ENCODE measurements around the gene IDE. TPM values are rescaled to one million over a fixed set of nuclear protein-coding genes. Genes with fewer than 3 reads are reported as not detected.

IDE gene
- total and polyA plus RNA-seq, 2 donors (not counting 3 experiments of a cell fraction or from before 2014, with no cell fraction given), result 10.7 to 52.6 TPM

- peaks cover 17% of the 10 kb centered on the region for H3K79me2 ChIP-seq (ENCODE audit: control insufficient read depth, insufficient read depth, low read length)
- FAIRE-seq (no peak), DNase-seq (ENCODE audit: low read depth, low spot score) (no peak)
- no peak overlapping the region for H2AFZ ChIP-seq (ENCODE audit: low read depth, low read length)
- BruUV-seq (replicated peaks), result no TSS peak
- TF ChIP-seq JUN (IDR thresholded peaks at IDR 0.05; ENCODE audit: borderline replicate concordance, insufficient read depth, insufficient read length, low read depth) (no peak), MAX (IDR thresholded peaks at IDR 0.05; ENCODE audit: insufficient read depth, insufficient read length) (no peak), GATA2 (IDR thresholded peaks at IDR 0.05; ENCODE audit: insufficient read depth, insufficient read length, low read depth, low read length) (no peak), FOS (IDR thresholded peaks at IDR 0.05; ENCODE audit: borderline replicate concordance, insufficient read depth, low read length) (no peak), EZH2 (IDR thresholded peaks at IDR 0.05; ENCODE audit: borderline replicate concordance, low read depth, low read length, severe bottlenecking) (no peak), CTCF (IDR thresholded peaks at IDR 0.05; ENCODE audit: extremely low read depth in 1 of 2, insufficient read depth in 1 of 2, low read depth in 1 of 2, low read length in 2 of 2) (no peak), POLR2A (IDR thresholded peaks at IDR 0.05; ENCODE audit: low read depth, low read length) (no peak), MYC (IDR thresholded peaks at IDR 0.05; ENCODE audit: low read depth, low read length) (no peak), POLR2AphosphoS5 (IDR thresholded peaks at IDR 0.05; ENCODE audit: insufficient read depth, low read depth, low read length) (no peak)
- H3K4me3 ChIP-seq (replicated peaks in 1 of 3; ENCODE audit: insufficient read depth in 1 of 3, low read depth in 1 of 3, low read length in 3 of 3), result no peak overlapping the region
- H3K4me1 ChIP-seq (ENCODE audit: control insufficient read depth, extremely low read depth, insufficient read depth, low read length), result no peaks in the 10 kb centered on the region
- no peaks in the 10 kb centered on the region for H4K20me1 ChIP-seq (replicated peaks; ENCODE audit: control insufficient read depth, extremely low read depth, insufficient read depth, low read length)
- H3K36me3 ChIP-seq (ENCODE audit: control insufficient read depth in 2 of 2, extremely low read depth in 1 of 2, insufficient read depth in 2 of 2, low read length in 2 of 2), result peaks cover 0 to 6% of the 10 kb centered on the region in 2 experiments
- no peaks in the 10 kb centered on the region for H3K27me3 ChIP-seq (ENCODE audit: control insufficient read depth in 2 of 2, insufficient read depth in 2 of 2, low read length in 2 of 2)
- no peak overlapping the region for H3K9ac ChIP-seq (replicated peaks; ENCODE audit: extremely low read depth, insufficient read depth, low read length)
- no peaks in the 10 kb centered on the region for H3K9me1 ChIP-seq (replicated peaks; ENCODE audit: control insufficient read depth, extremely low read depth, insufficient read depth, low read length)
- H3K9me3 ChIP-seq (replicated peaks; ENCODE audit: control insufficient read depth, insufficient read depth, low read length), result no peaks in the 10 kb centered on the region
- dilution Hi-C loops (cut with MboI; ENCODE audit: extremely low pct_ligation_motif_present, low sequenced_read_pairs) (no loop called here), intact Hi-C loops (cut with micrococcal nuclease) (no loop called here)
- no peak overlapping the region for H3K4me2 ChIP-seq (ENCODE audit: insufficient read depth, low read length)
- no peak overlapping the region for H3K27ac ChIP-seq (ENCODE audit: insufficient read depth, low read depth, low read length)
- POLR2A ChIA-PET, result no interaction called here
- CTCF ChIA-PET, result no interaction called here
Observed at GRCh38 chr10:92619368-92619767, 45.5 kb upstream of the IDE start.
